Adipocyte (in vitro differentiated cells): ENCODE measurements around the gene CXCR1.

Experiments
- DNase-seq: peaks from one replicate; pipeline ENCODE4 v3.0.0-alpha.2; 2015; ENCODE audit warnings: low read depth
- H3K27me3 ChIP-seq: replicated peaks from 2 replicates; pipeline ENCODE4 v1.7.0; 2013; ENCODE audit warnings: mild to moderate bottlenecking, low read length, moderate library complexity; ENCODE audit not compliant: control insufficient read depth, insufficient read depth
- H3K36me3 ChIP-seq: 2 replicates; pipeline ENCODE4 v1.7.0; 2013; ENCODE audit warnings: low read length, mild to moderate bottlenecking, moderate library complexity; ENCODE audit not compliant: control insufficient read depth, insufficient read depth, severe bottlenecking
- H3K4me1 ChIP-seq: 2 replicates; pipeline ENCODE4 v1.7.0; 2013; ENCODE audit warnings: mild to moderate bottlenecking, low read length, moderate library complexity; ENCODE audit not compliant: control insufficient read depth, insufficient read depth
- H3K4me3 ChIP-seq: 2 replicates; pipeline ENCODE4 v1.7.0; 2013; ENCODE audit warnings: mild to moderate bottlenecking, low read length, moderate library complexity
- H3K9ac ChIP-seq: 2 replicates; pipeline ENCODE4 v1.7.0; 2013; ENCODE audit warnings: mild to moderate bottlenecking, low read length, moderate library complexity
- H3K9me3 ChIP-seq: 2 replicates; pipeline ENCODE4 v1.7.0; 2013; ENCODE audit warnings: mild to moderate bottlenecking, low read length, moderate library complexity; ENCODE audit not compliant: control insufficient read depth

The CXCR1 gene

DNA sequence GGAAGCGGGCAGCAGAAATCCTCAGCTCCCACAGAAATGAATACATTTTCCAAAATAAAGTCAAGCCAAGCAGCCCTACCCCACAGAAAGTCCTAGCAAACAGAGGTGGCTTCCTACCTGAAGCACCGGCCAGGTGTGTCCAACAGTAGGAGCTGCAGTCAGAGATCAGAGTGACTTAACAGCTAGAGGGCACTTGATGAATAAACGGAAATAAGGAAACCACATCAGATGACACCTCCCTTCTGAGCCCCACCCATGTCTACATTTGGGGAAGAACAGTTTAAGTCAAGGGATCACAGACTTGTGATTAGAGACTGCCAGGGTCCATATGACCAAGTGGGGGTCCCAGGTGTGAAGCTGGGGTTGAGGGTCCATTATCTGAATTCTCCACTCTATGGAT, at the start of gene CXCR1:
Gene CXCR1 (minus strand): TSS at position 172 of the 400 bp plus-strand sequence. CDS start 1,751 bp downstream, outside the sequence.
- no peak within 1 kb of the TSS for H3K9ac ChIP-seq
- H3K9me3 ChIP-seq, result no peaks in the 10 kb centered on the region
- H3K4me3 ChIP-seq, result no peak within 1 kb of the TSS
- peaks cover 30% of the 10 kb centered on the region for H3K27me3 ChIP-seq
- no peaks in the 10 kb centered on the region for H3K36me3 ChIP-seq
- H3K4me1 ChIP-seq, result peaks cover 18% of the 10 kb centered on the region
- no peak for DNase-seq

DNA sequence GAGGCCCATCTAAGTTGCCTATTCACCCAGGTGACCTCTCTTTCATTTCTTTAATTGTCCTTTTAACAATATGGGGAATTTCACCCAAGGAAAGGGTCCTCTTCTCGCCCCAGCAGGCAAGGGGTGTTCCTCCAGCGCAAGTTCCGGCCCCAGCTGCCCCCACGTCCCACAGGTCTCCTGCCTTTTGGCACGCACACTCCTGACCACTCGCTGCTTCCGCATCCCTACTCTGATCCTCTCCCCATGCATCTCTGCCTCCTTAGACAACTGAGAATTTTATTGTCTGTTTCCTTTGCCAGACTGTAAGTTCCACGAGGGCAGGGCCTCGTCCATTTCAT, 49.5 kb upstream of the CXCR1 start:
- H3K4me1 ChIP-seq, result peaks cover 39% of the 10 kb centered on the region
- DNase-seq, result no peak
- peak overlapping the region; percentile 98 for H3K9ac ChIP-seq
- peaks cover 7% of the 10 kb centered on the region for H3K36me3 ChIP-seq
- no peaks in the 10 kb centered on the region for H3K9me3 ChIP-seq
- no peaks in the 10 kb centered on the region for H3K27me3 ChIP-seq
- H3K4me3 ChIP-seq, result peak overlapping the region; percentile 98

- Histone ChIP-seq H3K27me3 (no peaks in the 10 kb centered on the region), H3K36me3 (no peaks in the 10 kb centered on the region), H3K9ac (no peak overlapping the region), H3K4me3 (no peak overlapping the region), H3K4me1 (peaks cover 17% of the 10 kb centered on the region), H3K9me3 (peaks cover 3% of the 10 kb centered on the region)
- no peak for DNase-seq
These were observed 47.4 kb upstream of the CXCR1 start for GRCh38 chr2:218214116-218214515.

DNA sequence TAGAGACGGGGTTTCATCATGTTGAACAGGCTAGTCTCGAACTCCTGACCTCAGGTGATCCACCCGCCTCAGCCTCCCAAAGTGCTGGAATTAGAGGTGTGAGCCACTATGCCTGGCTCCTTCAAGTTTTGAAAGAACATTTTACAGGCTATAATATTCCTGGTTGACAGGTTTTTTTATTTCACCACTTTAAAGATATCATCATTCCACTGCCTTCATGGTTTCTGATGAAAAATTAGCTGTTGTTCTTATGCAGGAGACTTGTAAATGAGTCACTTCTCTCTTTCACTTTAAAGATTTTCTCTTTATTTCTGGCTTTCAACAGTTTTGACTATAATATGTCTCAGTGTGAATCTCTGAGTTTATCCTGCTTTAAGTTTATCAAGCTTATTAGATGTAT, 42.3 kb upstream of the CXCR1 start:
- no peak for DNase-seq
- Histone ChIP-seq H3K9ac (no peak overlapping the region), H3K27me3 (no peaks in the 10 kb centered on the region), H3K9me3 (peaks cover 6% of the 10 kb centered on the region), H3K4me3 (no peak overlapping the region), H3K36me3 (no peaks in the 10 kb centered on the region), H3K4me1 (no peaks in the 10 kb centered on the region)

- H3K4me3 ChIP-seq, result no peak overlapping the region
- H3K9me3 ChIP-seq, result no peaks in the 10 kb centered on the region
- H3K27me3 ChIP-seq, result peaks cover 11% of the 10 kb centered on the region
- no peaks in the 10 kb centered on the region for H3K36me3 ChIP-seq
- DNase-seq, result no peak
- no peaks in the 10 kb centered on the region for H3K4me1 ChIP-seq
- H3K9ac ChIP-seq, result no peak overlapping the region
These were observed 35.5 kb upstream of the CXCR1 start for GRCh38 chr2:218202266-218202665.

GRCh38 chr2:218196974-218197373, 30.2 kb upstream of the CXCR1 start:
- peaks cover 11% of the 10 kb centered on the region for H3K27me3 ChIP-seq
- no peak overlapping the region for H3K9ac ChIP-seq
- no peaks in the 10 kb centered on the region for H3K4me1 ChIP-seq
- DNase-seq, result no peak
- H3K9me3 ChIP-seq, result no peaks in the 10 kb centered on the region
- H3K36me3 ChIP-seq, result no peaks in the 10 kb centered on the region
- no peak overlapping the region for H3K4me3 ChIP-seq

DNA sequence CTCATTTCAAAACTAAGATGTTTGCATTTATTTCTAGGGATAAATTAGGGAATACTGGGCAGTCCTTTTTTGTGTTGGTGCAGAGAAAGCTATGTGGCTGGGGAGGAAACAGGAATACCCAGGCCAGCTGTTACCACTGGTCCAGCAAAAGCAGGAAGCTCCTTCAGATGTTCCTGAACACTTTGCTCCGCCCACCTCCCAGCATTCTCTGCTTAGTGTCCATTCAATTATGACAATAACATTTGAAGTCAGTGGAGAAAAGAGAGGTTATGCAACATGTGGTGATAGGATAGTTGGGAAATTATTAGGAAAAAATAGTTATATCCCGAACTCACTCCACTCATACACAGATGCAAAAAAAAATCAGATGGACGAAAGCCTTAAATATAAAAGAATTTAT, 28.1 kb upstream of the CXCR1 start:
- H3K4me1 ChIP-seq, result no peaks in the 10 kb centered on the region
- no peak for DNase-seq
- H3K9ac ChIP-seq, result no peak overlapping the region
- H3K27me3 ChIP-seq, result peaks cover 11% of the 10 kb centered on the region
- H3K9me3 ChIP-seq, result no peaks in the 10 kb centered on the region
- no peaks in the 10 kb centered on the region for H3K36me3 ChIP-seq
- H3K4me3 ChIP-seq, result no peak overlapping the region

DNA sequence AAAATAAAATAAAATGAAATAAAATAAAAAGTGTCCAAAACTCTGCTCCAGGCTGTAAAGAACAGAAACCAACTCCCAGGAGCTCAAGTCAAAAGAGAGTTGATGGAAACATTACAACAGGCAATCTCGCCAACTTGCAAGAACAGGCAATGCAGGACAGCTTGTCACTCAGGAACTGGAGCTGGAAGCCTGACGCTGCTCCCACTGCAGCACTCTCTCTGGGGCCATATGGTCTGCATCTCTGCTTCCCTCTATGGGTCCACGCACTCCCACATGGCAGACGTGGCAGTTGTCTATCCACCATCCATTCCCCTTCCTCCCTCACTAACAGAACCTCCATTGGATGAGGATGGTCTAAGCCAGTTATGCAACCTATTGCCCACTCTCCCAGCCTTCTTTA, 26.9 kb upstream of the CXCR1 start:
- H3K36me3 ChIP-seq, result no peaks in the 10 kb centered on the region
- no peak overlapping the region for H3K4me3 ChIP-seq
- no peak overlapping the region for H3K9ac ChIP-seq
- no peaks in the 10 kb centered on the region for H3K9me3 ChIP-seq
- H3K4me1 ChIP-seq, result no peaks in the 10 kb centered on the region
- no peak for DNase-seq
- peaks cover 6% of the 10 kb centered on the region for H3K27me3 ChIP-seq

DNA sequence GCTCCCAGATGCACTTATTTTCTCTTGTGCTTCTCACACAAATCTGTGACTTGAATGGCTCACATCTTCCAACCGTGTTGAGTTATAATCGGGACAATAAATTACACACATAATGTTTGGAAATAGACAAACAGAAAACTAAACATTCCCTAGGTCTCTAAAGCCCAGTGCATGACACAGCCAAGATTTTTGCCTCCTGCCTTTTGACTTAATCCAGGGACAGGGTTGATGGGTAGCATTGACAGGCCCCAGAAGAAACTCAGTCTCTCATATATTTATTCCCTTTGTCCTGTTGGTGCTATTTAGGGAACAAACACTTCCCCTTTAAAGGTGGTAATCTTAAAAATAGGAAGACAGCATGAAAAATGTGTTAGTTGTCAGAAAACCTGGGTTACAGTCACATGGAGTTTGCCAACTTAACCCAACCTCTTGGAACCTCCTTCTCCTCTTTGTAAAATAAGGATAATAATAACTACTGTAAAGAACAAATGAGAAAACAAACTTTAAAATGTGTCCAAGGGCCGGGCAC, 26.2 kb upstream of the CXCR1 start:
- Histone ChIP-seq H3K9ac (no peak overlapping the region), H3K4me1 (no peaks in the 10 kb centered on the region), H3K27me3 (peaks cover 3% of the 10 kb centered on the region), H3K36me3 (no peaks in the 10 kb centered on the region), H3K9me3 (no peaks in the 10 kb centered on the region), H3K4me3 (no peak overlapping the region)
- no peak for DNase-seq

DNA sequence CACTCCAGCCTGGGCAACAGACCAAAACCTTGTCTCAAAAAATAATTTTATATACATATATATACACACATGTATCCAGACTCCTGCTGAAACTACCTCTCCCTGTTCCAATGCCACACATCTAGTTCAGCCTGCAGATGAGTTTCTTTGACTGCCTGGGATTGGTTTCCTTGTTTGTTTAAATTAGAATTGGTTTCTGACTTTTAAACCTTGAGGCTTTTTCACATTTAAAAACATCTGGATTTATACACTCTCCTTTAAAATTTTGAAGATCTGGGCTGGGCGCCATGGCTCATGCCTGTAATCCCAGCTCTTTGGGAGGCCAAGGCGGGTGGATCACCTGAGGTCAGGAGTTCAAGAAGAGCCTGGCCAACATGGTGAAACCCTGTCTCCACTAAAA, 21.8 kb upstream of the CXCR1 start:
- no peaks in the 10 kb centered on the region for H3K9me3 ChIP-seq

DNA sequence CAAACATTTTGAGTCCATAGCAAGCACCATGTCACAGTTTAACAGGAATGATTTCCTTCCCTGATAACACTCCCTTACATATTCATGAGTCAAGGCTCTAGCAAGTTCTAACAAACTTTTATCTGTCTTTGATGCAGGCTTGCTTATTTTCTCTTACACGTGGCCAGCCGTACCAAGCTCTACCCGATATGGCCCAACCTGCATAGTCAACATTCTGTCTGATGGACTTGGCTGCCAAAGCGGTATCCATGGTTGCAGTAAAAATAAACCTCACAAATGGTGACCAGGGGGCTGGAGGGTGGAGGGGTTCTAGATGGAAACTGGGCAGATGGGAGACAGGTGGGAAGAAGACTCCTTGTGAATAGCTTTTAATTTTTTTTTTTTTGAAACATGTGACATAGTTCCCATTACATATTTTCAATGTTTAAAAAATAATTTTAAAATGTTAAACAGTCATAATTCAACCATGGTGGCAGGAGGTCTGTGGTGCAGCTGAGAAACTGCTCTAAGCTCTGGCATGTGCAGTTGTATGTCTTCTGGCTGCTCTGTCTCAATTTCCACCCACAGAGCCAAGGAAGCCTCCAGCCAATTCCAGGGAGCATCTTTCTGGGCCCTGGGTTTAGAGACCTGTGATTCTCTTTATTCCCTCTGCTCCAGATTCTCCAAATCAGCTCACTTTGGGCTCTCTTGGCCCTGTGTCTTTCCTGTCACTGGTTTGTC, 20.7 kb upstream of the CXCR1 start:
- Histone ChIP-seq H3K4me3 (no peak overlapping the region), H3K9ac (no peak overlapping the region), H3K36me3 (no peaks in the 10 kb centered on the region), H3K27me3 (no peaks in the 10 kb centered on the region), H3K4me1 (no peaks in the 10 kb centered on the region), H3K9me3 (no peaks in the 10 kb centered on the region)
- no peak for DNase-seq

More for the DNA sequence above, 21.8 kb upstream of the CXCR1 start:
- no peak for DNase-seq
- Histone ChIP-seq H3K4me3 (no peak overlapping the region), H3K4me1 (no peaks in the 10 kb centered on the region), H3K27me3 (no peaks in the 10 kb centered on the region), H3K9ac (no peak overlapping the region), H3K36me3 (no peaks in the 10 kb centered on the region)

GRCh38 chr2:218186876-218187275, 20.1 kb upstream of the CXCR1 start:
- H3K9me3 ChIP-seq, result no peaks in the 10 kb centered on the region
- no peak overlapping the region for H3K9ac ChIP-seq
- no peaks in the 10 kb centered on the region for H3K36me3 ChIP-seq
- DNase-seq, result no peak
- H3K4me1 ChIP-seq, result peaks cover 3% of the 10 kb centered on the region
- no peak overlapping the region for H3K4me3 ChIP-seq
- no peaks in the 10 kb centered on the region for H3K27me3 ChIP-seq
